GM13976 (cell line): Measurements from ENCODE around the gene RAB4B.
"Not testable (repeated sequence)": the region's sequence is repeated elsewhere in the genome, so short reads cannot be mapped to it uniquely, and the experiment has no call there.

Experiments
- DNase-seq: peaks from one replicate; pipeline ENCODE4 v3.0.0; 2012; ENCODE audit warnings: low spot score
- CTCF ChIP-seq: IDR thresholded peaks from 2 replicates; pipeline ENCODE4 v1.5.1; 2012; ENCODE audit warnings: borderline replicate concordance, mild to moderate bottlenecking; ENCODE audit not compliant: insufficient read depth; ENCODE audit errors: extremely low read depth, missing control alignments, control extremely low read depth
- in situ Hi-C: fragments of 300-500 bp; cut with MboI; formaldehyde crosslinking; loops from one replicate; pipeline ENCODE4 v1.12.0; 2022; ENCODE audit warnings: low sequenced_read_pairs, mixed read lengths, inconsistent platforms; ENCODE audit not compliant: unreplicated experiment

The RAB4B gene

GRCh38 chr19:40810160-40810559, 32.1 kb downstream of the RAB4B start:
- DNase-seq = no peak
- no peak for TF ChIP-seq CTCF
- in situ Hi-C loops = loop anchor here (10.0 kb wide), 1 partner anchor 155 kb away; no protein-coding TSS in a partner anchor

GRCh38 chr19:40810649-40811408, 32.8 kb downstream of the RAB4B start:
- DNase-seq = peak; percentile 55
- in situ Hi-C loops = loop anchor here (10.0 kb wide), 1 partner anchor 156 kb away; no protein-coding TSS in a partner anchor

DNA sequence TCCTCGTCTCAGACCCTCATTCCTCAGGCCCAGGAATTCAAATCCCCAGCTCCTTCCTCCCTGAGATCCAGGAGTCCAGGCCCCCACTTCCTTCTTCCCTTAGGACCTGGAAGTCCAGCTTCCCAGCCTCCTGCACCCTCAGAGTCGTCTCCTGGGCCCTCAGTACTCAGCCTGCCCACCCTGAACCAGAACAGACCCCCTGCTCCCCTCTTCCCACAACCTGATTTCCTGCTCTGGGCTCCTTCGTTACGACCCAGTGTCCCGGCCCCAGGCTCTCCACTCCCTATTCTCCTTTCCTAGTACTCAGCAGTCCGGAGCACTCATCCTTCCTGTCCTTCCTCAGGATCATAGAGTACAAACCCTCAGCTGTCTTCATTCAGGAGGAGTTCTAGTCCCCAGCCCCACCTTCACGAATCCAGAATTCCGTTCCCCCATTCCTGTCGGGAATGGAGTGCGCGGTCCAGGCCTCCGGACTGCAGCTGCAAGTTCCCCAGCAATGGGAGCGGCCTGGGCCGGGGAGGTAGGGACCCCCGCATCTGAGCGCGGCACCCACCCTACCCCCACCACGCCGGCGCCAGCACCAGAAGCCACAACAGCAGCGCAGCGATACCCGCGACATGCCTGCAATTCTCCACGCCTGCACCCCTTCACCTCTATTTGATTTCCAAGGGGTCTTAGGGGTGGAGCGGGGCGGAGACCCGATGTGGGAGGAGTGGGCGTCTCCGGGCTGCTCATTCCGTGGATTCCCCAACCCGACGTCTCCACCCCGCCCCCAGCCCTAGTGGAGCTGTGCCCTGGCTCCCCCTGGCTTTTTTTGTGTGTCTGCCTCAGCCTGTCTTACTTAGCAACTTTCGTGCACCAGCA, 33.7 kb downstream of the RAB4B start:
- in situ Hi-C loops = loop anchor here (10.0 kb wide), 1 partner anchor 157 kb away; no protein-coding TSS in a partner anchor
- peak; percentile 20 for TF ChIP-seq CTCF
- DNase-seq = no peak

DNA sequence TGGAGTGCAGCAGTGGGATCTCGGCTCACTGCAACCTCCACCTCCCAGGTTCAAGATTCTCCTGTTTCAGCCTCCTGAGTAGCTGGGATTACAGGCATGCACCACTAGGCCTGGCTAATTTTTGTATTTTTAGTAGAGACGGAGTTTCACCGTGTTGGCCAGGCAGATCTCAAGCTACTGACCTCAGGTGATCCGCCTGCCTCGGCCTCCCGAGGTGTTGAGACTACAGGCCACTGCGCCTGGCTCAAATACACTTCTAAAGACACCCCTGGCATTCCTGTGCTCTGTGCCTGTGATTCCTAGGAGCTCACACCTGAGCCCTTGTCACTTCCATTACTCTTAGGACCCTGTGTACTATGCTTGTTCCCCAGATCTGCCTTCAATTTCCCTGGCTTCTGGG, 34.5 kb downstream of the RAB4B start:
- in situ Hi-C loops = loop anchor here (10.0 kb wide), 1 partner anchor 158 kb away; no protein-coding TSS in a partner anchor
- not testable (repeated sequence) for DNase-seq

DNA sequence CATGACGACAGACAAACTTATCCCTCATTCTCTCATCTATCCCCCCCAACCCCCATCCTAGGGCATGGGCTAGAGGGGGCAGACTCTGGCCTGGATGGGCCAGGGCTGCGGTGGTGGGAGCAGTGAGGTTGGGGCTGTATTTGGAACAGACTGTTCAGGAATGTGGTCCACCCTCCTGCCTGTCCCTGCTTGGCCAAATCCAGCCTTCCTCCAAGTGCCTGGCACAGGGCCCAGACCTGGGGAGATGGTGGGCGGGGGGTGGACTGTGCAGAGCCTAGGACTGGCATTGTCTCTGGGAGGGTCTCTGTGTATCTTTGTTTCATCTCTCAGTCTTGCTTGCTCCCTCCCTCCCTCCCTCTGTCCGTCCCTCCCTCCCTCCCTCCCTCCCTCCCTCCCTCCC, 35.1 kb downstream of the RAB4B start:
- no peak for DNase-seq
- no peak for TF ChIP-seq CTCF
- in situ Hi-C loops = loop anchor here (10.0 kb wide), 1 partner anchor 158 kb away; no protein-coding TSS in a partner anchor

- no peak for DNase-seq
- in situ Hi-C loops = loop anchor here (10.0 kb wide), 1 partner anchor 160 kb away; no protein-coding TSS in a partner anchor
- no peak for TF ChIP-seq CTCF
Measured at GRCh38 chr19:40815223-40815622, 37.2 kb downstream of the RAB4B start.

- not testable (repeated sequence) for DNase-seq
- in situ Hi-C loops = loop anchor here (10.0 kb wide), 1 partner anchor 164 kb away; no protein-coding TSS in a partner anchor
- TF ChIP-seq CTCF = peak; percentile 29
Measured at GRCh38 chr19:40818480-40819399, 40.7 kb downstream of the RAB4B start.
